Stimulated activated CD8-positive, alpha-beta memory T cell treated with anti-CD3 and anti-CD28 coated beads, Interleukin-4, amount 100 ng/mL, for 24 hours (primary cell): ENCODE measurements around the gene SPTSSB.

Source experiments
- DNase-seq: peaks from one replicate; pipeline ENCODE4 v3.0.0-alpha.2; 2020; ENCODE audit warnings: low read depth

SPTSSB gene

GRCh38 chr3:161390200-161390599 lies 18.9 kb upstream of the SPTSSB start:
- DNase-seq, result no peak

- DNase-seq, result no peak
These were observed 18.2 kb upstream of the SPTSSB start for GRCh38 chr3:161389445-161390035.

DNA sequence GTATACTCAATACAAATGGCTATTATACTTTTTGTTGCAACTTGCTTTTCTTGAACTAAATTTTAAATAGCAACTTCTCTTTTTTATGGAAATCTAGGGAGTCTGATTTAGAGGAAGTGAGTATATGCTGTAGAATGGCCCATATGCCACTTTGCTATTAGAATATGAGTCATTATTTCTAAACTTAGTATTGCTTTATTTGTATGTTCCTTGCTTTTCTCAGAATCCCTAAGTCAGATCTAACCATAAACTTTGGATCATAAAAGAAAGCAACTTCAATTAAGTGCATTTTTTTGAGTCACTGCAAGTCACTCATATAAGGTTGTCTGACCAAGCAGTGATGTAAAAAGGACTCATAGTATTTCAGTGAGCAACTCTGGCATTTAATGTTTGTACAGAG lies 17.5 kb upstream of the SPTSSB start:
- DNase-seq, result no peak

DNA sequence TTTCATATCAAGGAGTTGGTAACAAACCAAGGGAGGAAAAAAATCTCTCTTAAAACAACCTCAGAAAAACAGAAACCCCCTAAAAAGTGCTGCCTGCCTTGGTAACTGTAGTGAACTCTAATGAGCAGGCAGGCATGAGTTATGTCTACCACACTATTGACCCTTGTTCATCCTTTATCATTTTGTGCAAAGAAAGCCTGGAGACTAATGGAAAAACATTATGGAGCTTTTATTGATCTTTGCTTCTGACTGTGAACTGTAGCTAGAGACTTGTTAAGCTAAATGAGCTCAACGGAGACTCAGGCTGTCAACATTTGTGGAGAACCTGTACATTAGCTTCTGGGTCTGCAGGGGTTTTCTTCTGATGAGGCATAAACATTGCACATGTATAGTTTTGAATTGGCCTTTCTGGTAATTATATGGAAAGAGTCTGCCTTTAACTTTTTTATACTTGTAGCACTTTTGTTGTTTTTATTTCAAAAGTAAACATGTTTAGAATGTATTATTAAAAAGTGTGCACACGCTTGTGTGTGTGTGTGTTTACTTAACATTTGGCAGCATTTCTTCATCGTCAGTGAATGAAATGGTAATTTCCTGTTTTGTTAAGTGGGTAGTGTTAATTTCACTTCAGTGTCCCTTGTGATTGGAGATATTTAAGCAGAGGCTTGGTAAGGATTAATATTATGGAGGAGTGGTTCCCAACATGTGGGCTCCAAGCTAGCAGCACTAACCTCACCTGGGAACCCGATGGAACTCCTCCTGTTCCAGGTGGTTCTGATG lies 15.9 kb upstream of the SPTSSB start:
- DNase-seq, result no peak

DNA sequence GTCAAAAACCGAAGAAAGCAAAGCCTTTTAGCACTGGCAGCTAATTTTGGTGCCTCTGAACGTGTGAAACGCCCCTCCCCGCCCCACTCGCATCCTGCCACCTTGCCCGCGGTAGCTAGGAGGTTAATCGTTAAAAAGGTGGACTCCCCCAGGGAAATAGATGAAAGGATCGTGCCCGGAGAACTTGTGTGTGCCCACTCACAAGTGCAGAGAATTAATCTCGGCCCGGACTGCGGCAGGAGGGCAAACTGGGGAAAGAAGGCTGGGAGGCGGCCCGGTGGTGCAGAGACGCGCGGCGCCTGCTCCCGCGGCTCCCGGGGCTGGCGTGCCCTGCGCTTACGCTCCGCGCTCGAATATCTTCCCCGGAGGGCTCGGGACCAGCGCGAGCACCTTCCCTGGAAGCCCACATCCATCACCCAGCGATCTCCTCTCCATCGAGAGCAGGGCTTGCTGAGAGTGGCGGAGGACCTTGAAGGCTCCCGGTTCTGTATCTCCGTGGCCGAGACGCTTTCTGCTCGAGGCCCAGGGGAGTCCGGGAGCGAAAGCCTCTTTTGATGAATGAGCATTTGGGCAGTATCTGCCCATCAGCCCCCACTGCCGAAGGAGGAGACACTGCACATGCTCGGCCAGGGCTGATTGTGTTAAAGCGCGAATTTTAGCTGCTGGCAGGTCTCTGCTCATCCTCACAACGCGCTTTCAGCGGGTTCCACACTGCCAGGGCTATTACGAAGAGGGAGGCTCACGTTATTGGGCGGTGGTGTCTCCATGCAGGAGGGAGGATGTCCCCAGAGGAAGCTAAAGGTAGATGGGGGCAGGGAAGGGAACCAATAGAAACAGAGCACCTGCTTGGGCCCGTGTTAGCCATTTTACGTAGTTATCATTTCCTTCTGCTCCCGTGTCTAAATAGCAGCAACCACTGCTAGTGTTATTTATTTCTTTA lies 1.3 kb upstream of the SPTSSB start:
- no peak for DNase-seq

GRCh38 chr3:161369531-161369930 lies 1.8 kb downstream of the SPTSSB start:
- no peak for DNase-seq

DNA sequence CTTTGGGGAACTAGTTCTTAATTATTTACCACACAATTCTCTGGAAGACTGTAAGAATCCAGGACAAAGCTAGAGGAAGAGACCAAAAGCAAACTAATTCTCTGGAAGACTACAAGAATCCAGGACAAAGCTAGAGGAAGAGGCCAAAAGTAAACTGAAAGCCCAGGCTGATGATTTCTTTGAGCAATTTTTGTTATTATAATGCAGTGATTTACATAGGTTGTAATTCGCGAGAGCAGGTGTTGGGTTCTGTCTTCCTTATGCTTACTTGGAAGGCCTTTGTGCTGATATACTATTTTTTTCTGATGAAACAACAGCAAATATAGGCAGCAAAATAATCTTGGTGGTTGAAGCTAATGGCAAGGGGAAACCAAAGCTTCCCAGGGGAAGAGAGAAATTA lies 5.2 kb downstream of the SPTSSB start:
- no peak for DNase-seq

GRCh38 chr3:161358488-161358887 lies 12.8 kb downstream of the SPTSSB start:
- no peak for DNase-seq

DNA sequence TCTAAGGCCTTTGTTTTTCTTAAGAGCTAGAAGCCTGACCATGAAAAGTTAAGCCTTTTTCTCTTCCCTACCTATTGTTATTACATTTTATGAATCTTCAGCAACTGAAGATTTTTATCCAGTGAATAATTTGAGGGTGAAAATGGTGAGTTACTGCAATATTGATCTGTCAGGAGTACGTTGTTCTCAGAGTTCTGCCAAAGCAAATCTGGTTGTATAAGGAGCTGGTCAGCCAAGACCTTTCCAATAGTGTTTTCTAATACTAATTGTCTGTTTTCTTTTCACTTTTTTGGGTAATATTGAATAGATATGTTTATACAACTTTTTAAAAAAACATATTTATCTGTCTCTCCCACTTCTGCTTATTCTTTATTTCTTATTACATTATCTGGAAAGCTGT lies 15.0 kb downstream of the SPTSSB start:
- DNase-seq, result no peak

DNA sequence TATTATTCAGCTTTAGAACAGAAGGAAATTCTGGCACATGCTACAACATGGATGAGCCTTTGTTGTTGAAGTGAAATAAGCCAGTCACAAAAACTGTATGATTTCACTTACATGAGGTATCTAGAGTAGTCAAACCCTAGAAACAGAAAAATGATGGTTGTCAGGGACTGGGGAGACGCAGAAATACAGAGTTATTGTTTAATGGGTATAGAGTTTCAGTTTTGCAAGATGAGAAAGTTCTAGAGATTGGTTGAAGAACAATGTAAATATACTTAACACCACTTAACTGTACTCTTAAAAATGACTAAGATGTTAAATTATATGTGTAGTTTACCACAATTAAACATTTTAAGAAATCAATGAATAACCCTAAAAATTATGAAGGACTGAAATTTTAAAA lies 15.8 kb downstream of the SPTSSB start:
- DNase-seq, result no peak

- no peak for DNase-seq
These were observed 16.8 kb downstream of the SPTSSB start for GRCh38 chr3:161354554-161354953.

DNA sequence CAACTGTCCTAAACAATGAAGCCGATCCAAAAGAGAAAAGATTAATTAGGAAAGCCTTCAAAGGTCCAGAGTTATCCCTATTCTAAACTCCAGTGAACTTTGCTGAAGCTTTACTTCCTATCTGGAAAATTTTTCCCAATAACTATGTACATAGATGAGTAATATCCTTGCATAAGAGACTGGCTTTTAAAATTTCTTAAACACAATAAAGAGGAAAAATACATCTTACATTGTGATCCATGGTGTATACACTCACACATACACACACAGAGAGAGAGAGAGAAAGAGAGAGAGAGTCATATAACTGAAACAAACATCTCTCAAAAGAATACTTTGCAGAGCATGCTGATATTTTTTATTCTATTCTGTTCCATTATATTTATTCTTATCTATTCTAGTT lies 20.0 kb downstream of the SPTSSB start:
- DNase-seq, result no peak

- DNase-seq, result no peak
These were observed 20.4 kb downstream of the SPTSSB start for GRCh38 chr3:161350916-161351315.

DNA sequence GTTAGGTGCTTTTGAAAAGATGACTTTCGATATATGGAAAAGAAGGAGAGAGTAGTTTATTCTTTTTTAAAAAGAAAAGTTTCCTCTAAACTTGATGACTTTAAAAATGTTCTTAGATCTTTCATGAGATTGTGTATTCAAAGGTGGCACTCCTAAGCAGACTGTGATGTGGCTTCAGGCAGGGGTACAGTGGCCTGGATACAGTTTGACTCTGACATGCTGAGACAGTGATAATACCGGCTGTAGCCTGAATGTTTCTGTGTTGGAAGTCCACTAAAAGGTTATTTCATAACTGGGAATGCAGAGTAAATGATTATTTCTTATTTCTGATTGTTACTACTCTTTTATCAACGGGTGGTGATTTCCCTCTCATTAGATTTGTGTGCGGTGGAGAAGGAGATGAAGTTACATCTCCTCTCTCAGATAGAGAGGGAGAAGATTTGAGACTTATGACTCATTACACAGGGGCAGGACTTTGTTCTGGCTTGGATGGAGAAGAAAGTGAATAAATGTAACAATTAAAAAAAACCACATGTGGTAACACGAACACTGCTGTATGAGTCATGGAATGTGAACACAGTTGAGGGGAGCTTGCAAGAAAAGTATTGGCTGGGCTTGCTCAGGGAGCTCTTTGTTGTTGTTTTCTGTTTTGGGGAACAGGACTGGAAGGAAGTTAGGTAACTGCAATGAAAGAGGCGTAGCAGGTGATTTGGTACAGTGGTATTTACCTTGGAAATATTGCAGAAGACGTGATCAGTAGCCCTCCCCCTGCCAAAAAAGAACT lies 21.6 kb downstream of the SPTSSB start:
- DNase-seq, result no peak

- DNase-seq, result no peak
These were observed 22.4 kb downstream of the SPTSSB start for GRCh38 chr3:161348796-161349400.

GRCh38 chr3:161347726-161348125 lies 23.6 kb downstream of the SPTSSB start:
- no peak for DNase-seq

GRCh38 chr3:161345023-161345422 lies 26.3 kb downstream of the SPTSSB start:
- DNase-seq, result no peak

GRCh38 chr3:161343986-161344385 lies 27.3 kb downstream of the SPTSSB start:
- no peak for DNase-seq

DNA sequence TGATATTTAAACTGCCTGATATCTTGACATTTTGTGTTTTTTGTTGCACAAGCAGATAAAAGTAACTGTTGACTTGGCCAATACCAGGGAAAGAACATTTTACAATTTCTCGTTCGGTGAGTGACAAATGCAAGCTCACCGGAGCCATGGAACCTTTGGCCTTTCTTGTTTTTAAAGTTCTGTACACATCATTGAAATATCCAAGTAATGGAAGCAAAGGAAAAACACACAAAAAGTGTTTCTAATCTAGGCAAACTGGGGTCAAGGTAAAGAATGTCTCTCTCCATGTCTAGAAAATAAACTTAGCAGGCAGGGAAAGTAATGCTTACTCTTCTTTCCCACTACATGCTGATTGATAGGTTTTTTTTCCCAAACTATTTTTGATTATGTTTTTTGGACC lies 27.8 kb downstream of the SPTSSB start:
- no peak for DNase-seq

GRCh38 chr3:161342629-161343028 lies 28.7 kb downstream of the SPTSSB start:
- DNase-seq, result no peak
